GM21529 (cell line): Measurements from ENCODE around the gene EPB42.
"Not testable (repeated sequence)": the region's sequence is repeated elsewhere in the genome, so short reads cannot be mapped to it uniquely, and the experiment has no call there.

Experiments
- ATAC-seq: cut with Tn5 transposase; IDR thresholded peaks from one replicate; pipeline ENCODE4 v1.9.1; 2021; ENCODE audit not compliant: unreplicated experiment

EPB42 gene

GRCh38 chr15:43242616-43243015, 21.8 kb upstream of the EPB42 start:
- no peak for ATAC-seq

DNA sequence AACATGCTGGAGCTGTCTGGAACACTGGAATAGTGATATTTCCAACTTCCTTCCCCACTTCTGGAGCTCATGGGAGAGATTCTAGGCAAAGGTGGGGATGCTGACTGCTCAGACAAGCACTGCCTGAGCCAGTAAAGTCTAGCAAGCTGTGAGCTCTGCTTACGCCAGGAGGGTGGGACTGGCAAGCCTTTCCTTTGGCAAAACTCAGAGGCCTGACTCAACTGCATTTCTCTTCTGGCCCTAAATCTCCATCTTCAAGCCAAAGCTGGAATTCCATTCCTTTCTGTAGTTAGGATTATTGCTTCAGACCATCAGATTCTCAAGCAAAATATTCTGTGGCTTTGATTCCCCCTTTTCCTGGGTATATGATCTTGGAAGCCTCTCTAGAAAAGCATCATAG, 20.3 kb upstream of the EPB42 start:
- no peak for ATAC-seq

GRCh38 chr15:43239732-43240491, 19.1 kb upstream of the EPB42 start:
- ATAC-seq = no peak

- no peak for ATAC-seq
These were observed 17.9 kb upstream of the EPB42 start for GRCh38 chr15:43238671-43239131.

GRCh38 chr15:43237842-43238470, 17.1 kb upstream of the EPB42 start:
- ATAC-seq = no peak

DNA sequence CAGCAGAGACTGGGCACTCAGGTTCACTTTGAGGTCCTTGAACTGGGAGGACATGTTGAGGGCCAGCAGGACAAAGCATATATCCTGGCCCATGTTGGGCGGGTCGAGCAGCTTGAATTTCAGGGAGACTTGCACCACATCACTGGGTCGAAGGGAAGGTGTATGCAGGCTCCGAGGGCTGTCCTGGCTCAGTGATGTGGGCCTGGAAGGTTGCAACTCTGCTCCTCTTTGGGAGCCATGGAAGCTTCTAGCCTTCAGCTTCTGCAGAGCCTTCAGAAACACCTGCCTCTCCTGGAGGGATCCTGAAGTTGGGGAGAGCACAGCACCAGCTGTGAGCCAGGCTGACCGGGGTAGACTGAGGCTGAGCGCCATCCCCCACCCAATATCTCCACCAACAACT, 14.7 kb upstream of the EPB42 start:
- no peak for ATAC-seq

DNA sequence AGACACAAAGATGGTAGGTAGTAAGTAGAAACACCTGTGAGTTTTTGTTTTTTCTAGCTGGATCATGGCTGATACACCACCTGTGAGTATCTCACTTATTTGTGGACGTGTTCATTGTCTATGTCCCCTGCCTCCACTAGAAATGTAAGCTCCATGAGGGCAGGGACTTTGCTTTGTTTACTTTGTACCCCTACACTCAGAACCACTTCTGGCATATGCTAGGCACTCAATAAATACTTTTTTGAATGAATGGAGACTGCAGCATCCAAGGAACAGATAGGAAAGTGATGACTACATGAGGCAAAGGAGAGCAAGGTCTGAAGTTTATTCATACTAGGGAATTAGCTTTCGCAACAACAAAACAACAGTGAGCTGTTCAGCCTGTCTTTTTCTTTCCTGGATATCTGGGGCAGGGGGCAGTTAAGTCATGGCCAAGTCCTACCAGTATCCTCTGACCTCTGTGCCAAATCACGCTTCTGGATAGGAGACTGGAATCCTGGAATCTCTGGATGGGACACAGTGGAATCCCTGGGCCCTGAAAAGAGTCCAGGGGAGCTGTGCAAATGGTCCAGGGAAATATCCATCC, 11.6 kb upstream of the EPB42 start:
- no peak for ATAC-seq

GRCh38 chr15:43230640-43231115, 9.9 kb upstream of the EPB42 start:
- ATAC-seq = no peak

- ATAC-seq = no peak
These were observed 9.2 kb upstream of the EPB42 start for GRCh38 chr15:43229977-43230376.

GRCh38 chr15:43226436-43227305, 5.9 kb upstream of the EPB42 start:
- ATAC-seq = no peak

DNA sequence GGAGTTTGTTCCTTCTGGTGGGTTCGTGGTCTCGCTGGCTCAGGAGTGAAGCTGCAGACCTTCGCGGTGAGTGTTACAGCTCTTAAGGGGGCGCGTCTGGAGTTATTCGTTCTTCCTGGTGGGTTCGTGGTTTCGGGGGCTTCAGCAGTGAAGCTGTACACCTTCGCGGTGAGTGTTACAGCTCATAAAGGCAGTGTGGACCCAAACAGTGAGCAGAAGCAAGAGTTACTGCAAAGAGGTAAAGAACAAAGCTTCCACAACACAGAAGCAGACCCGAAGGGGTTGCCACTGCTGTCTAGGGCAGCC, 5.1 kb upstream of the EPB42 start:
- ATAC-seq = not testable (repeated sequence)

- no peak for ATAC-seq
These were observed 4.6 kb upstream of the EPB42 start for GRCh38 chr15:43225201-43225949.

DNA sequence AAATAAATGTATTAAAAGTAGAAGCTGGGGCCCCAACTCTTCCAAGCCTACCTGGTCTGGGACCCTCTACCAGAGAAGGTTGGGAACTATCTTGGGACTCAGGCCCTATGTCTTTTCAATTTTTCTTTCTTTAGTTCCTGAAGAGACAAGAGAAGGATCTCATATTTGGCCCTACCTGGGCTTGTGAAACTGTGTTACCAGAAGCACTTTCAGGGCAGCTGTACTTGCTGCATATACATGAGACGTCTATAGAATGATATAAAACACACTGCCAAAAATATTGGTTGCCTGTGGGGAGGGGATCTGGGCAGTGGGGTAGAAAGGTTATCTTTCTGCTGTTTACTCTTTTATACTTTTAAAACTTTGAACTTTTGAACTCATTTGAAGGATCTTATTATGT, 604 bp upstream of the EPB42 start:
- ATAC-seq = no peak

GRCh38 chr15:43219929-43220928, 589 bp downstream of the EPB42 start:
- no peak for ATAC-seq

- ATAC-seq = no peak
These were observed 1.7 kb downstream of the EPB42 start for GRCh38 chr15:43218908-43219706.

DNA sequence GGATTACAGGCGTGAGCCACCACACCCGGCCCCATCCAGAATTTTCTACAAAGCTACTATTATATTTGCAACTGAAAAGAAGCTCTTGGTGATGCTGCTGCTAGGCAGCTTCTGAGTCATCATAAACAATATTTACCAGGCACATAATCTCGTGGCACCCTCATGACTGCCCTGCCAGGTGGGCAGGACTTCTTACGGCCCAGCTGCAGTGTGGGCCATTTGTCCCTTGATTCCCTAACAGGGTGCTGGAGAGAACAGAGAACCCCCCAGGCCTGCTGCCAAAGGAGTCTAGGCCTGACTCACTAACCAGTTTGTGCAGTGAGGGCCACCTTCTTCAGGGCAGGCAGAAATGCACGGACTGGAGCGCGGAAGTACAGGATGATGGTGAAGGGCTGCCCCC, 4.9 kb downstream of the EPB42 start:
- no peak for ATAC-seq

GRCh38 chr15:43214592-43215295, 6.1 kb downstream of the EPB42 start:
- ATAC-seq = no peak

DNA sequence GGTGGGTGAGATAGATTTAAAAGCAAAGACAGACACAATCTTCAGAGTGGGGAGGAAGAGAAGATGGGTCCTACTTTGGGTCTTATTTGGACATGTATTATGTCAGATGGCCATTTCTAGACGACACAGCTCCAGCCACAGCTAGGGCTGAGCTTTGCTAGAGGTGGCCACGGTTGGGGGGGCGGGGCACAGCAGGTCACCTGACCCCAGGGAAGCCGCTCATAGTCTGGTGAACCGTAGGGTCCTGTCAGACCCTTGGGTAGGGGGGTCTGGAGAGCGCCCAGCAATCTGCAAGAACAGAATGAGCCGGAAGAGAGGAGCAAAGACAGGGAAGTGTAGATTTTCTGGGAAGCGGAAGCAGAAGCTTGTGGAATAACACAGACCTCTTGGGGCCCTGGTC, 6.6 kb downstream of the EPB42 start:
- ATAC-seq = no peak
